Neural progenitor cell (in vitro differentiated cells): ENCODE results near the gene CDIP1. TPM values are rescaled to one million over a fixed set of nuclear protein-coding genes. Genes with fewer than 3 reads are reported as not detected.
A peak's percentile ranks its signal among the peaks of the same experiment; 100 is the strongest.

Experiments
- DNase-seq: peaks from one replicate; pipeline ENCODE4 v3.0.0-alpha.2; 2016; ENCODE audit warnings: low spot score
- H2AFZ ChIP-seq: fragments of 200-600 bp; sonication (generic); replicated peaks from 2 replicates; pipeline ENCODE4 v1.6.1; 2016; ENCODE audit warnings: antibody characterized with exemption
- H3F3A ChIP-seq: fragments of 200-600 bp; sonication (generic); 2 replicates; pipeline ENCODE4 v1.6.1; 2016; ENCODE audit warnings: antibody characterized with exemption, low read depth
- H3K27ac ChIP-seq: fragments of 200-600 bp; sonication (generic); 2 replicates; pipeline ENCODE4 v1.5.1; 2016; ENCODE audit warnings: mild to moderate bottlenecking
- H3K27me3 ChIP-seq: fragments of 200-600 bp; sonication (generic); 2 replicates; pipeline ENCODE4 v1.6.1; 2016; ENCODE audit warnings: mild to moderate bottlenecking, moderate library complexity
- H3K36me3 ChIP-seq: fragments of 200-600 bp; sonication (generic); 2 replicates; pipeline ENCODE4 v1.5.1; 2016
- H3K4me1 ChIP-seq: fragments of 200-600 bp; sonication (generic); 2 replicates; pipeline ENCODE4 v1.6.1; 2016; ENCODE audit warnings: mixed run types
- H3K4me2 ChIP-seq: fragments of 200-600 bp; sonication (generic); 2 replicates; pipeline ENCODE4 v1.6.1; 2016
- H3K4me3 ChIP-seq: fragments of 200-600 bp; sonication (generic); 2 replicates; pipeline ENCODE4 v1.5.1; 2016
- H3K79me2 ChIP-seq: fragments of 200-600 bp; sonication (generic); 2 replicates; pipeline ENCODE4 v1.6.1; 2016; ENCODE audit warnings: low read depth
- H3K9ac ChIP-seq: fragments of 200-600 bp; sonication (generic); 2 replicates; pipeline ENCODE4 v1.6.1; 2016
- H3K9me3 ChIP-seq: fragments of 200-600 bp; sonication (generic); 2 replicates; pipeline ENCODE4 v1.5.1; 2016; ENCODE audit warnings: low read depth
- H4K20me1 ChIP-seq: fragments of 200-600 bp; sonication (generic); 2 replicates; pipeline ENCODE4 v1.6.1; 2016; ENCODE audit warnings: low read depth
- H3K27ac Mint-ChIP-seq: 3 replicates; pipeline ENCODE4 v1.8.0; 2021; ENCODE audit warnings: mixed read lengths
- H3K27me3 Mint-ChIP-seq: 2 replicates; pipeline ENCODE4 v1.8.0; 2022; ENCODE audit warnings: low read depth, mild to moderate bottlenecking, inconsistent platforms, moderate library complexity, mixed read lengths; ENCODE audit not compliant: insufficient read depth
- H3K36me3 Mint-ChIP-seq: 3 replicates; pipeline ENCODE4 v1.8.0; 2021; ENCODE audit warnings: mixed read lengths
- H3K4me1 Mint-ChIP-seq: 3 replicates; pipeline ENCODE4 v1.8.0; 2021; ENCODE audit warnings: mixed read lengths
- H3K4me3 Mint-ChIP-seq: 3 replicates; pipeline ENCODE4 v1.8.0; 2021; ENCODE audit warnings: mild to moderate bottlenecking, moderate library complexity, mixed read lengths
- H3K9me3 Mint-ChIP-seq: 3 replicates; pipeline ENCODE4 v1.8.0; 2020; ENCODE audit warnings: mixed read lengths
- CTCF ChIP-seq: fragments of 200-600 bp; sonication (generic); IDR thresholded peaks from 2 replicates; pipeline ENCODE4 v1.5.1; 2017; ENCODE audit warnings: antibody characterized with exemption, mild to moderate bottlenecking
- EZH2 ChIP-seq: fragments of 200-600 bp; sonication (generic); IDR thresholded peaks from 2 replicates; pipeline ENCODE4 v1.6.1; 2017; ENCODE audit warnings: antibody characterized with exemption, mild to moderate bottlenecking, moderate library complexity
- EZH2phosphoT487 ChIP-seq: fragments of 200-600 bp; sonication (generic); IDR thresholded peaks from 2 replicates; pipeline ENCODE4 v1.6.1; 2017; ENCODE audit warnings: antibody characterized with exemption
- total RNA-seq: library from RNA; depleted of rRNA; stranded (reverse); fragments of >200 nt; gene quantifications from 2 replicates; pipeline ENCODE4 v1.2.3, GENCODE V29; 2015; ENCODE audit warnings: low replicate concordance

CDIP1 gene
- total RNA-seq, 1 donor from 2014 or later: 13.1 TPM

- H3K79me2 ChIP-seq: no peaks in the 10 kb centered on the region
- Mint-ChIP-seq H3K36me3 (no peaks in the 10 kb centered on the region), H3K27ac (peak overlapping the region; percentile 25)
Observed at GRCh38 chr16:4552541-4552940, 14.0 kb upstream of the CDIP1 start.

GRCh38 chr16:4550591-4550990 is 12.0 kb upstream of the CDIP1 start:
- H2AFZ ChIP-seq: no peak overlapping the region
- no peaks in the 10 kb centered on the region for H3F3A ChIP-seq
- peaks cover 2% of the 10 kb centered on the region for H3K4me1 Mint-ChIP-seq
- H3K4me2 ChIP-seq: no peak overlapping the region
- H3K27me3 Mint-ChIP-seq: peaks cover 2% of the 10 kb centered on the region
- no peaks in the 10 kb centered on the region for H4K20me1 ChIP-seq
- no peak overlapping the region for H3K4me3 Mint-ChIP-seq
- DNase-seq: no peak
- no peaks in the 10 kb centered on the region for H3K9me3 ChIP-seq
- no peaks in the 10 kb centered on the region for H3K79me2 ChIP-seq
- no peaks in the 10 kb centered on the region for H3K4me1 ChIP-seq
- no peaks in the 10 kb centered on the region for H3K9me3 Mint-ChIP-seq
- H3K4me3 ChIP-seq: no peak overlapping the region
- H3K27ac Mint-ChIP-seq: peak overlapping the region; percentile 90
- H3K9ac ChIP-seq: no peak overlapping the region
- H3K27ac ChIP-seq: no peak overlapping the region
- no peaks in the 10 kb centered on the region for H3K36me3 ChIP-seq
- no peaks in the 10 kb centered on the region for H3K27me3 ChIP-seq
- TF ChIP-seq EZH2phosphoT487 (no peak), EZH2 (no peak), CTCF (no peak)
- H3K36me3 Mint-ChIP-seq: no peaks in the 10 kb centered on the region

More at GRCh38 chr16:4552541-4552940, 14.0 kb upstream of the CDIP1 start:
- Histone ChIP-seq H2AFZ (no peak overlapping the region), H3K4me1 (no peaks in the 10 kb centered on the region), H3F3A (no peaks in the 10 kb centered on the region), H3K9ac (no peak overlapping the region), H3K36me3 (no peaks in the 10 kb centered on the region), H3K9me3 (no peaks in the 10 kb centered on the region), H3K4me2 (no peak overlapping the region), H3K27me3 (no peaks in the 10 kb centered on the region), H4K20me1 (no peaks in the 10 kb centered on the region), H3K27ac (no peak overlapping the region), H3K4me3 (no peak overlapping the region)
- no peak for TF ChIP-seq CTCF
- no peak for TF ChIP-seq EZH2phosphoT487
- TF ChIP-seq EZH2: no peak
- H3K4me3 Mint-ChIP-seq: no peak overlapping the region
- H3K9me3 Mint-ChIP-seq: no peaks in the 10 kb centered on the region
- H3K27me3 Mint-ChIP-seq: peaks cover 4% of the 10 kb centered on the region
- H3K4me1 Mint-ChIP-seq: peaks cover 7% of the 10 kb centered on the region
- no peak for DNase-seq

- Histone ChIP-seq H4K20me1 (no peaks in the 10 kb centered on the region), H3K4me3 (no peak overlapping the region), H2AFZ (no peak overlapping the region), H3K79me2 (no peaks in the 10 kb centered on the region), H3K9me3 (no peaks in the 10 kb centered on the region), H3K9ac (no peak overlapping the region), H3K4me2 (no peak overlapping the region), H3F3A (no peaks in the 10 kb centered on the region), H3K27ac (no peak overlapping the region), H3K4me1 (no peaks in the 10 kb centered on the region), H3K27me3 (no peaks in the 10 kb centered on the region), H3K36me3 (no peaks in the 10 kb centered on the region)
- no peaks in the 10 kb centered on the region for H3K9me3 Mint-ChIP-seq
- TF ChIP-seq EZH2phosphoT487 (no peak), CTCF (no peak), EZH2 (no peak)
- no peak overlapping the region for H3K27ac Mint-ChIP-seq
- H3K4me3 Mint-ChIP-seq: no peak overlapping the region
- no peaks in the 10 kb centered on the region for H3K36me3 Mint-ChIP-seq
- peaks cover 2% of the 10 kb centered on the region for H3K4me1 Mint-ChIP-seq
- peaks cover 2% of the 10 kb centered on the region for H3K27me3 Mint-ChIP-seq
- no peak for DNase-seq
Observed at GRCh38 chr16:4548124-4548523, 9.6 kb upstream of the CDIP1 start.
